22Rv1 (cell line): ENCODE results near the gene CTTN.

ENCODE experiments used
- ZFX ChIP-seq: fragments of 450-650 bp; IDR thresholded peaks from 2 replicates; pipeline ENCODE4 v1.6.1; 2017; ENCODE audit warnings: antibody characterized with exemption, borderline replicate concordance
- TF ChIP-seq, protein P1 (sequence below): fragments of 450-650 bp; IDR thresholded peaks from 2 replicates; pipeline ENCODE4 v1.5.1; 2017; ENCODE audit warnings: mild to moderate bottlenecking

DNA sequence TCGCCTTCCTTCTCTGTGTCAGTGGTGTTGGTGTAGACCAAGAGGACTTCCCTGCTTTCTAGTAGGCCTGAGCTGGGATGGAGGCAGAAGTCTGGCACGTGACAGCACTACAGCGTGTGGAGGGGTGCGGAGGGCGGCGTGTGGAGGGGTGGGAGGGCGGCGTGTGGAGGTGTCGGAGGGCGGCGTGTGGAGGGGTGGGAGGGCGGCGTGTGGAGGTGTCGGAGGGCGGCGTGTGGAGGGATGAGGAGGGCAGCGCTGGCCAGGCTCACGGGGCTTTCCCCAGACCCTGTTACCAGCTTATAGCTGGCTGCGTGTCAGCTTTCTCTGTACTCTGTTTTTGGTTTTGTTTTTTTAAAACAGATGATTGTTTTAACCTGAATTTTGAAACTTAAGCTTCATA, 45.7 kb upstream of the CTTN start:
- TF ChIP-seq, protein P1, sequence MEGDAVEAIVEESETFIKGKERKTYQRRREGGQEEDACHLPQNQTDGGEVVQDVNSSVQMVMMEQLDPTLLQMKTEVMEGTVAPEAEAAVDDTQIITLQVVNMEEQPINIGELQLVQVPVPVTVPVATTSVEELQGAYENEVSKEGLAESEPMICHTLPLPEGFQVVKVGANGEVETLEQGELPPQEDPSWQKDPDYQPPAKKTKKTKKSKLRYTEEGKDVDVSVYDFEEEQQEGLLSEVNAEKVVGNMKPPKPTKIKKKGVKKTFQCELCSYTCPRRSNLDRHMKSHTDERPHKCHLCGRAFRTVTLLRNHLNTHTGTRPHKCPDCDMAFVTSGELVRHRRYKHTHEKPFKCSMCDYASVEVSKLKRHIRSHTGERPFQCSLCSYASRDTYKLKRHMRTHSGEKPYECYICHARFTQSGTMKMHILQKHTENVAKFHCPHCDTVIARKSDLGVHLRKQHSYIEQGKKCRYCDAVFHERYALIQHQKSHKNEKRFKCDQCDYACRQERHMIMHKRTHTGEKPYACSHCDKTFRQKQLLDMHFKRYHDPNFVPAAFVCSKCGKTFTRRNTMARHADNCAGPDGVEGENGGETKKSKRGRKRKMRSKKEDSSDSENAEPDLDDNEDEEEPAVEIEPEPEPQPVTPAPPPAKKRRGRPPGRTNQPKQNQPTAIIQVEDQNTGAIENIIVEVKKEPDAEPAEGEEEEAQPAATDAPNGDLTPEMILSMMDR = no peak
- no peak for TF ChIP-seq ZFX
